ENCODE measurements around the gene MUCL3. TPM values are rescaled to one million over a fixed set of nuclear protein-coding genes. Genes with fewer than 3 reads are reported as not detected.

Gene MUCL3
- total RNA-seq, 1 donor from 2014 or later: not detected

DNA sequence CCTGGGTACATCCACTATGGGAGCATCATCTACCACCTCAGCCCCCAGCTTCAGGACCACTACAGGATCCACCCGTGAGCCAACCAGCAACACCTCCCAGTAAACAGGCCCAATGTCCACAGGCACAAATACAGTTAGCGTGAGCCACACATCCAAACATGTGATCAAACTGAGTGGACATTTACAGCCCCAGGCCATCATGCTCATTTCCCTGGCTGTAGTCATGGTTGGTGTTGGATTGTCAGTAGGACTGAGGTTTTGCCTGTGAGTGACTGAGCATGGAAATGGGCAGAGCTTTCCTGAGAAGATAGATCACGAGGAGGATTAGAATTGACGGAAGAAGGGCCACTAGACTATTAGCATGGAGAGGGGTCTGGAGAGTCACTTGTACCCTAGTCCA lies 32.0 kb downstream of the MUCL3 start:
- no peak overlapping the region for H3K4me3 Mint-ChIP-seq (ENCODE audit: unreplicated experiment)
- TF ChIP-seq, protein P1, sequence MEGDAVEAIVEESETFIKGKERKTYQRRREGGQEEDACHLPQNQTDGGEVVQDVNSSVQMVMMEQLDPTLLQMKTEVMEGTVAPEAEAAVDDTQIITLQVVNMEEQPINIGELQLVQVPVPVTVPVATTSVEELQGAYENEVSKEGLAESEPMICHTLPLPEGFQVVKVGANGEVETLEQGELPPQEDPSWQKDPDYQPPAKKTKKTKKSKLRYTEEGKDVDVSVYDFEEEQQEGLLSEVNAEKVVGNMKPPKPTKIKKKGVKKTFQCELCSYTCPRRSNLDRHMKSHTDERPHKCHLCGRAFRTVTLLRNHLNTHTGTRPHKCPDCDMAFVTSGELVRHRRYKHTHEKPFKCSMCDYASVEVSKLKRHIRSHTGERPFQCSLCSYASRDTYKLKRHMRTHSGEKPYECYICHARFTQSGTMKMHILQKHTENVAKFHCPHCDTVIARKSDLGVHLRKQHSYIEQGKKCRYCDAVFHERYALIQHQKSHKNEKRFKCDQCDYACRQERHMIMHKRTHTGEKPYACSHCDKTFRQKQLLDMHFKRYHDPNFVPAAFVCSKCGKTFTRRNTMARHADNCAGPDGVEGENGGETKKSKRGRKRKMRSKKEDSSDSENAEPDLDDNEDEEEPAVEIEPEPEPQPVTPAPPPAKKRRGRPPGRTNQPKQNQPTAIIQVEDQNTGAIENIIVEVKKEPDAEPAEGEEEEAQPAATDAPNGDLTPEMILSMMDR (IDR thresholded peaks at IDR 0.05; ENCODE audit: insufficient read depth, low read depth, low read length): no peak
- FAIRE-seq (no peak), DNase-seq (ENCODE audit: low read depth) (no peak)
- Histone ChIP-seq H3K27me3 (ENCODE audit: insufficient read depth, low read length) (no peaks in the 10 kb centered on the region), H3K36me3 (ENCODE audit: insufficient read depth, low read length) (no peaks in the 10 kb centered on the region), H2AFZ (ENCODE audit: low read depth, low read length) (no peak overlapping the region), H3K4me1 (ENCODE audit: insufficient read depth, low read length) (no peaks in the 10 kb centered on the region), H3K4me2 (ENCODE audit: low read length) (no peak overlapping the region), H4K20me1 (ENCODE audit: insufficient read depth, low read length) (no peaks in the 10 kb centered on the region), H3K79me2 (ENCODE audit: insufficient read depth, low read length) (no peaks in the 10 kb centered on the region), H3K27ac (ENCODE audit: low read depth, low read length) (no peak overlapping the region), H3K9ac (ENCODE audit: low read length) (no peak overlapping the region), H3K9me3 (ENCODE audit: insufficient read depth, low read depth, low read length) (no peaks in the 10 kb centered on the region), H3K4me3 (ENCODE audit: insufficient read depth, low read depth, low read length) (no peak overlapping the region)
- peaks cover 25% of the 10 kb centered on the region for H3K27me3 Mint-ChIP-seq (ENCODE audit: low read depth, unreplicated experiment)
- peaks cover 1% of the 10 kb centered on the region for H3K36me3 Mint-ChIP-seq (ENCODE audit: low read depth, unreplicated experiment)
- peaks cover 6% of the 10 kb centered on the region for H3K9me3 Mint-ChIP-seq (ENCODE audit: unreplicated experiment)
- peak overlapping the region; percentile 22 for H3K27ac Mint-ChIP-seq (ENCODE audit: unreplicated experiment)
- no peaks in the 10 kb centered on the region for H3K4me1 Mint-ChIP-seq (ENCODE audit: low read depth, unreplicated experiment)

DNA sequence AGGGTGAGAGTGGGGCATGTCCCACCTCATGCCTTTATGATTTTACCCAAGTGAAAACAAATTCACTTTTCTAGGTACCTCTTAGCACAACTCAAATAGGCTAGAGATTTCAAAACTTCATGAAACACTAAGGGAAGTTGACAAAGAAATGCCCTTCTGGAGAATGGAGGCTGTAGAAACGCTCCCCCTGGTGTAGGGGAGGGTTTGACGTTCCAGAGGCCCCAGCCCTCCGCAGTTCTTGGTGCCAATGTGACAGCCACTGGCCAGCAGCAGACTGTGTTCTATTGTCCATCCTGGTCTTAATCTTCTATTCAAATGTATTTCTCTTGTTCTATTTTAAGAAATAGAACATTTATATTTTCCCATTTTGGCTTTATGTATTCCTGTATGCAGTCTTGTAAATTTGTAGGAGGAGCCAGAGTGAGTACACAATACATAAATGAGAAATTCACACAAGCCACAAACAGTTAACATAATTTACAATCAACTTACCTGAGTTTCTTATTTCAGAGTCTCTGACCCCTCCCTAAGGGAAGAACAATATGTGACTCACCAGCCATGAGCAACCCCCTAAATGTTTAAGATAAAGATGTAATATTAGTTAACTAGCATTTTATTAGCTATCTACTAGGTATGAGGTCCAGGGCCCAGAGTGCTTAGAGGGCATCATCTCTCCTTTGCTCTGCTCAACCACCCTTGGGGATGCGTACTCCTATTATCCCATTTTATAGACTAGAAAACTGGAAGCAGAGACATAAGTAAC lies 33.9 kb downstream of the MUCL3 start:
- Histone ChIP-seq H3K27me3 (ENCODE audit: insufficient read depth, low read length) (no peaks in the 10 kb centered on the region), H3K4me2 (ENCODE audit: low read length) (no peak overlapping the region), H3K79me2 (ENCODE audit: insufficient read depth, low read length) (no peaks in the 10 kb centered on the region), H3K9ac (ENCODE audit: low read length) (no peak overlapping the region), H3K4me3 (ENCODE audit: insufficient read depth, low read depth, low read length) (no peak overlapping the region), H3K4me1 (ENCODE audit: insufficient read depth, low read length) (no peaks in the 10 kb centered on the region), H3K36me3 (ENCODE audit: insufficient read depth, low read length) (no peaks in the 10 kb centered on the region), H4K20me1 (ENCODE audit: insufficient read depth, low read length) (no peaks in the 10 kb centered on the region), H2AFZ (ENCODE audit: low read depth, low read length) (no peak overlapping the region), H3K27ac (ENCODE audit: low read depth, low read length) (no peak overlapping the region), H3K9me3 (ENCODE audit: insufficient read depth, low read depth, low read length) (no peaks in the 10 kb centered on the region)
- H3K27ac Mint-ChIP-seq (ENCODE audit: unreplicated experiment): no peak overlapping the region
- H3K36me3 Mint-ChIP-seq (ENCODE audit: low read depth, unreplicated experiment): peaks cover 1% of the 10 kb centered on the region
- H3K4me1 Mint-ChIP-seq (ENCODE audit: low read depth, unreplicated experiment): peaks cover 2% of the 10 kb centered on the region
- TF ChIP-seq, protein P1 (IDR thresholded peaks at IDR 0.05; ENCODE audit: insufficient read depth, low read depth, low read length): no peak
- TF ChIP-seq EZH2 (IDR thresholded peaks at IDR 0.05; ENCODE audit: insufficient read depth, low read length): no peak
- H3K27me3 Mint-ChIP-seq (ENCODE audit: low read depth, unreplicated experiment): peaks cover 23% of the 10 kb centered on the region
- DNase-seq (ENCODE audit: low read depth) (no peak), FAIRE-seq (no peak)
- H3K9me3 Mint-ChIP-seq (ENCODE audit: unreplicated experiment): peaks cover 4% of the 10 kb centered on the region
- H3K4me3 Mint-ChIP-seq (ENCODE audit: unreplicated experiment): no peak overlapping the region

DNA sequence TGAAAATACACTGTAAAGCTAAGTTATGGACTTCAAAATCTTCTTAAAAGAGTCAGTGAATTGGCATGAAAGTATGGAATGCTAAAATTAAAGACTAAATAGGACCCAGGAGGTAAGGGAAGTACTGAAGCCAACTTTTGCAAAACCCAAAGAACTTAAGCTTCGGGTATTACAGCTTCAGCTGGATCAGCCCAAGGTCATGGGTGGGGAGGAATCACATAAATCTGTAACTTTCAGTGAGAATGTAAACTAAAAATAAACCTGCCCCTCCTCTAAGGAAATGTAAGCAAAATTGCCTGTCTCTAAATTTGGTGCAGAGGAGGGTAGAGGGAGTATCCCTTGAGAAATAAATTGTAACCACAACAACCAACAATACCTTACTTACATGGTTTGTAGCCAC lies 38.4 kb downstream of the MUCL3 start:
- Mint-ChIP-seq H3K9me3 (ENCODE audit: unreplicated experiment) (peaks cover 3% of the 10 kb centered on the region), H3K4me3 (ENCODE audit: unreplicated experiment) (no peak overlapping the region), H3K36me3 (ENCODE audit: low read depth, unreplicated experiment) (no peaks in the 10 kb centered on the region), H3K27ac (ENCODE audit: unreplicated experiment) (no peak overlapping the region), H3K4me1 (ENCODE audit: low read depth, unreplicated experiment) (peaks cover 11% of the 10 kb centered on the region), H3K27me3 (ENCODE audit: low read depth, unreplicated experiment) (peaks cover 13% of the 10 kb centered on the region)
- DNase-seq (ENCODE audit: low read depth) (no peak), FAIRE-seq (no peak)
- H3K4me1 ChIP-seq (ENCODE audit: insufficient read depth, low read length): peaks cover 5% of the 10 kb centered on the region
- no peak overlapping the region for H3K4me3 ChIP-seq (ENCODE audit: insufficient read depth, low read depth, low read length)
- no peak overlapping the region for H3K9ac ChIP-seq (ENCODE audit: low read length)
- no peak for TF ChIP-seq EZH2 (IDR thresholded peaks at IDR 0.05; ENCODE audit: insufficient read depth, low read length)
- TF ChIP-seq, protein P1 (IDR thresholded peaks at IDR 0.05; ENCODE audit: insufficient read depth, low read depth, low read length): no peak
- no peak overlapping the region for H3K4me2 ChIP-seq (ENCODE audit: low read length)
- no peaks in the 10 kb centered on the region for H3K36me3 ChIP-seq (ENCODE audit: insufficient read depth, low read length)
- H3K27ac ChIP-seq (ENCODE audit: low read depth, low read length): no peak overlapping the region
- no peaks in the 10 kb centered on the region for H3K9me3 ChIP-seq (ENCODE audit: insufficient read depth, low read depth, low read length)
- no peaks in the 10 kb centered on the region for H3K79me2 ChIP-seq (ENCODE audit: insufficient read depth, low read length)
- H2AFZ ChIP-seq (ENCODE audit: low read depth, low read length): no peak overlapping the region
- H4K20me1 ChIP-seq (ENCODE audit: insufficient read depth, low read length): no peaks in the 10 kb centered on the region
- H3K27me3 ChIP-seq (ENCODE audit: insufficient read depth, low read length): no peaks in the 10 kb centered on the region

Data from astrocyte (in vitro differentiated cells and primary cell).